ENCODE data around the gene OPHN1. TPM values are rescaled to one million over a fixed set of nuclear protein-coding genes. Genes with fewer than 3 reads are reported as not detected.

The OPHN1 gene
- total and polyA plus RNA-seq, 10 of the 15 experiments (the other 5 are each of a cell fraction or from before 2014, with no cell fraction given), result under 0.01 to 0.03 (median 0.03) TPM; not detected in 6

GRCh38 chrX:68462197-68462596 is 28.9 kb upstream of the OPHN1 start:
- Histone ChIP-seq H3K27ac (ENCODE audit: control insufficient read depth, insufficient read depth) (no peak overlapping the region), H3K79me2 (ENCODE audit: control insufficient read depth, insufficient read depth, low read length) (no peaks in the 10 kb centered on the region), H3K9me3 (replicated peaks; ENCODE audit: control insufficient read depth, insufficient read depth, low read length) (no peaks in the 10 kb centered on the region), H3K27me3 (replicated peaks in 1 of 2; ENCODE audit: control insufficient read depth in 2 of 2, insufficient read depth in 2 of 2, low read length in 1 of 2) (no peaks in the 10 kb centered on the region), H3K4me3 (no peak overlapping the region), H3K36me3 (ENCODE audit: control insufficient read depth in 2 of 2, insufficient read depth in 2 of 2, low read length in 1 of 2) (no peaks in the 10 kb centered on the region), H4K20me1 (ENCODE audit: control insufficient read depth, insufficient read depth) (no peaks in the 10 kb centered on the region), H3K4me2 (ENCODE audit: control insufficient read depth, insufficient read depth) (no peak overlapping the region), H3K4me1 (ENCODE audit: control insufficient read depth, insufficient read depth, low read length) (no peaks in the 10 kb centered on the region), H3K9ac (ENCODE audit: control insufficient read depth, insufficient read depth, low read length) (no peak overlapping the region), H2AFZ (ENCODE audit: control insufficient read depth, low read depth, low read length) (no peak overlapping the region)
- 48% methylated on average over 8 of the region's 8 CpGs for WGBS (ENCODE audit: insufficient coverage, insufficient replicate concordance, low lambda C conversion rate, missing lambda C conversion rate)
- no peak for DNase-seq (ENCODE audit: low read depth, low spot score)
- ChIA-PET SMC1A (ENCODE audit: uncharacterized antibody, unreplicated experiment) (interaction anchor here (1.0 kb wide), 1 partner anchor 265 kb away, joined by 3 read pairs; no protein-coding TSS in a partner anchor), RAD21 (ENCODE audit: unreplicated experiment) (no interaction called here), POLR2A (no interaction called here), CTCF (interaction anchor here (1.4 kb wide), 1 partner anchor 265 kb away, joined by 4 read pairs; no protein-coding TSS in a partner anchor)
- FAIRE-seq, result no peak
- no peak for TF ChIP-seq JUND (IDR thresholded peaks at IDR 0.05; ENCODE audit: low read depth, low read length)
- no peak for TF ChIP-seq ZNF384 (IDR thresholded peaks at IDR 0.05; ENCODE audit: borderline replicate concordance, low read depth, low read length)
- no peak for TF ChIP-seq IKZF2 (IDR thresholded peaks at IDR 0.05)
- TF ChIP-seq KLF5 (IDR thresholded peaks at IDR 0.05; ENCODE audit: partially characterized antibody), result no peak
- no peak for TF ChIP-seq TBL1XR1 (IDR thresholded peaks at IDR 0.05; ENCODE audit: low read depth, low read length)
- TF ChIP-seq NKRF (conservative IDR thresholded peaks at IDR 0.05), result no peak
- no peak for TF ChIP-seq NR2F1 (conservative IDR thresholded peaks at IDR 0.05)
- TF ChIP-seq POLR2A (IDR thresholded peaks at IDR 0.05; ENCODE audit: low read depth, low read length), result no peak
- no peak for TF ChIP-seq NFIC (IDR thresholded peaks at IDR 0.05; ENCODE audit: low read depth, low read length)
- TF ChIP-seq CHD2 (IDR thresholded peaks at IDR 0.05; ENCODE audit: borderline replicate concordance, low read depth, low read length), result no peak
- no peak for TF ChIP-seq MTA2 (IDR thresholded peaks at IDR 0.05; ENCODE audit: low read depth)
- TF ChIP-seq WRNIP1 (IDR thresholded peaks at IDR 0.05; ENCODE audit: borderline replicate concordance, low read depth, low read length), result no peak
- no peak for ATAC-seq
- no TSS peak for BruUV-seq (replicated peaks)
- intact Hi-C loops (cut with micrococcal nuclease; ENCODE audit: unreplicated experiment) (loop anchor here (1.0 to 10.0 kb wide), 2 partner anchors 265 to 1857 kb away; no protein-coding TSS in a partner anchor), in situ Hi-C loops (cut with MboI) (loop anchor here (10.0 kb wide), 1 partner anchor 267 kb away; no protein-coding TSS in a partner anchor)
